H1 (cell line): ENCODE measurements around the gene PKN1. TPM values are rescaled to one million over a fixed set of nuclear protein-coding genes. Genes with fewer than 3 reads are reported as not detected.

ENCODE experiments used
- CTCF ChIA-PET: fragments of 300-600 bp; sonication (Branson Sonifier 250); formaldehyde crosslinking; loops from one replicate; lab custom pipeline; 2021; ENCODE audit not compliant: partially characterized antibody; lab: Charles Lee
- POLR2A ChIA-PET: fragments of 300-600 bp; sonication (Branson Sonifier 250); formaldehyde crosslinking; loops from one replicate; lab custom pipeline; 2021; ENCODE audit warnings: inconsistent platforms; ENCODE audit not compliant: partially characterized antibody; lab: Charles Lee
- DNase-seq, 2 experiments: peaks; one replicate each; pipeline versions ENCODE4 v3.0.0 to v3.0.0-alpha.2; 2010 to 2022; ENCODE audit warnings: low spot score in 2 of 2, low read depth in 1 of 2, mixed read lengths in 1 of 2
- FAIRE-seq: peaks from 2 replicates; lab custom pipeline; 2011; peaks lifted over from hg19 to GRCh38; lab: Jason Lieb, UNC
- H2AFZ ChIP-seq: 2 replicates; pipeline ENCODE4 v1.8.1; 2012; ENCODE audit warnings: low read length, inconsistent platforms
- H2AK5ac ChIP-seq: 2 replicates; pipeline ENCODE4 v1.6.1; 2013; ENCODE audit warnings: low read depth, low read length
- H2BK120ac ChIP-seq: replicated peaks from 2 replicates; pipeline ENCODE3; 2013; ENCODE audit warnings: low read depth, low read length, inconsistent platforms
- H2BK12ac ChIP-seq: 2 replicates; pipeline ENCODE4 v1.6.1; 2013; ENCODE audit warnings: low read depth, low read length
- H2BK15ac ChIP-seq: 2 replicates; pipeline ENCODE4 v1.6.1; 2013; ENCODE audit warnings: low read length
- H2BK20ac ChIP-seq: 2 replicates; pipeline ENCODE4 v1.6.1; 2013; ENCODE audit warnings: low read length
- H2BK5ac ChIP-seq: 2 replicates; pipeline ENCODE4 v1.6.1; 2013; ENCODE audit warnings: low read depth, low read length
- H3K14ac ChIP-seq: 2 replicates; pipeline ENCODE4 v1.6.1; 2013; ENCODE audit warnings: inconsistent platforms; ENCODE audit not compliant: insufficient read length
- H3K18ac ChIP-seq: 2 replicates; pipeline ENCODE4 v1.6.1; 2013; ENCODE audit warnings: low read length; ENCODE audit errors: extremely low read depth
- H3K23ac ChIP-seq: 2 replicates; pipeline ENCODE4 v1.6.1; 2013; ENCODE audit warnings: inconsistent platforms; ENCODE audit not compliant: insufficient read length
- H3K23me2 ChIP-seq: 2 replicates; pipeline ENCODE4 v1.6.1; 2013; ENCODE audit warnings: low read depth, low read length
- H3K27ac ChIP-seq: 2 replicates; pipeline ENCODE4 v1.6.1; 2011; ENCODE audit warnings: low read depth, low read length, inconsistent platforms
- H3K27me3 ChIP-seq, 4 experiments: replicated peaks in 1 of 4; 1 replicate in 1 of 4; 2 replicates in 3 of 4; pipeline versions ENCODE4 v1.6.1 to v1.8.1; 2011 to 2013; ENCODE audit warnings: low read length in 3 of 4, mild to moderate bottlenecking in 3 of 4, inconsistent platforms in 2 of 4, mixed read lengths in 2 of 4, moderate library complexity in 1 of 4; ENCODE audit not compliant: control insufficient read depth in 3 of 4, insufficient read depth in 3 of 4; ENCODE audit errors: extremely low read depth in 1 of 4
- H3K36me3 ChIP-seq, 4 experiments: 2 replicates each; pipeline versions ENCODE4 v1.6.1 to v1.8.1; 2011 to 2013; ENCODE audit warnings: mild to moderate bottlenecking in 4 of 4, low read length in 3 of 4, moderate library complexity in 2 of 4, control low read depth in 1 of 4, inconsistent platforms in 1 of 4; ENCODE audit not compliant: insufficient read depth in 4 of 4, control insufficient read depth in 2 of 4
- H3K4ac ChIP-seq: replicated peaks from 2 replicates; pipeline ENCODE3; 2013; ENCODE audit warnings: low read length, low read depth, mixed read lengths, inconsistent platforms; ENCODE audit not compliant: insufficient read length
- H3K4me1 ChIP-seq, 4 experiments: replicated peaks in 1 of 4; 1 replicate in 1 of 4; 2 replicates in 3 of 4; pipeline versions ENCODE4 v1.6.1 to v1.8.1; 2011 to 2013; ENCODE audit warnings: low read length in 3 of 4, inconsistent platforms in 2 of 4, mixed read lengths in 1 of 4; ENCODE audit not compliant: insufficient read depth in 4 of 4, control insufficient read depth in 3 of 4
- H3K4me2 ChIP-seq, 2 experiments: 2 replicates each; pipeline versions ENCODE4 v1.6.1 to v1.8.1; 2011 to 2013; ENCODE audit warnings: low read depth in 2 of 2, low read length in 2 of 2, control low read depth in 1 of 2, inconsistent platforms in 1 of 2, mild to moderate bottlenecking in 1 of 2; ENCODE audit not compliant: insufficient read depth in 1 of 2
- H3K4me3 ChIP-seq, 4 experiments: fragments of 200-600, 300-600 bp in 1 of 4; sonication (generic), shearing (Covaris generic), sonication (Bioruptor Twin) in 1 of 4; 2 replicates each; pipeline versions ENCODE4 v1.5.1 to v1.8.1; 2011 to 2016; ENCODE audit warnings: low read length in 4 of 4, low read depth in 3 of 4, control low read depth in 2 of 4, inconsistent platforms in 2 of 4, mild to moderate bottlenecking in 2 of 4, mixed read lengths in 1 of 4, moderate library complexity in 1 of 4; ENCODE audit not compliant: insufficient read depth in 2 of 4; ENCODE audit errors: extremely low read depth in 1 of 4
- H3K56ac ChIP-seq: replicated peaks from 2 replicates; pipeline ENCODE3; 2013; ENCODE audit warnings: low read depth, mild to moderate bottlenecking, mixed read lengths, low read length, inconsistent platforms; ENCODE audit not compliant: insufficient read length
- H3K79me1 ChIP-seq: 2 replicates; pipeline ENCODE4 v1.6.1; 2013; ENCODE audit warnings: low read depth, low read length, control low read depth
- H3K79me2 ChIP-seq, 2 experiments: 2 replicates each; pipeline versions ENCODE4 v1.6.1 to v1.8.1; 2012 to 2013; ENCODE audit warnings: low read length in 2 of 2, mild to moderate bottlenecking in 2 of 2, inconsistent platforms in 1 of 2; ENCODE audit not compliant: insufficient read depth in 2 of 2, control insufficient read depth in 1 of 2
- H3K9ac ChIP-seq, 4 experiments: replicated peaks in 1 of 4; 1 replicate in 1 of 4; 2 replicates in 3 of 4; pipeline versions ENCODE4 v1.6.1 to v1.8.1; 2011 to 2013; ENCODE audit warnings: low read depth in 3 of 4, low read length in 3 of 4, control low read depth in 2 of 4, mild to moderate bottlenecking in 2 of 4, moderate library complexity in 2 of 4, inconsistent platforms in 1 of 4; ENCODE audit errors: extremely low read depth in 1 of 4
- H3K9me3 ChIP-seq, 2 experiments: 2 replicates each; pipeline versions ENCODE4 v1.6.1 to v1.8.1; 2012 to 2013; ENCODE audit warnings: mild to moderate bottlenecking in 2 of 2, moderate library complexity in 2 of 2, control low read depth in 1 of 2, inconsistent platforms in 1 of 2, low read depth in 1 of 2, low read length in 1 of 2, mixed read lengths in 1 of 2; ENCODE audit not compliant: insufficient read depth in 2 of 2
- H4K20me1 ChIP-seq, 2 experiments: replicated peaks in 1 of 2; 2 replicates each; pipeline versions ENCODE3 to v1.8.1; 2011 to 2013; ENCODE audit warnings: inconsistent platforms in 2 of 2, low read length in 2 of 2, mild to moderate bottlenecking in 1 of 2; ENCODE audit not compliant: insufficient read depth in 2 of 2, control insufficient read depth in 1 of 2
- H4K5ac ChIP-seq: 2 replicates; pipeline ENCODE4 v1.6.1; 2013; ENCODE audit warnings: low read length, low read depth, mixed read lengths, inconsistent platforms; ENCODE audit not compliant: insufficient read length
- H4K8ac ChIP-seq: 2 replicates; pipeline ENCODE4 v1.8.0; 2013; ENCODE audit warnings: mild to moderate bottlenecking, moderate library complexity, low read length, inconsistent platforms; ENCODE audit not compliant: insufficient read depth; ENCODE audit errors: extremely low read depth
- H4K91ac ChIP-seq: replicated peaks from 2 replicates; pipeline ENCODE3; 2013; ENCODE audit warnings: low read length, mixed read lengths, inconsistent platforms; ENCODE audit not compliant: insufficient read length
- BACH1 ChIP-seq: IDR thresholded peaks from 2 replicates; pipeline ENCODE4 v1.6.1; 2012; ENCODE audit warnings: low read length, improper control_type of control experiment
- BCL11A ChIP-seq, 2 experiments: IDR thresholded peaks; one replicate each; pipeline ENCODE4 v1.6.1; 2011; ENCODE audit warnings: low read depth in 2 of 2, low read length in 2 of 2, mild to moderate bottlenecking in 2 of 2
- BRCA1 ChIP-seq: IDR thresholded peaks from 2 replicates; pipeline ENCODE4 v1.6.1; 2012; ENCODE audit warnings: low read depth, low read length, improper control_type of control experiment
- CBX5 ChIP-seq: fragments of 300-800, 300-1000 bp; sonication (generic); IDR thresholded peaks from 2 replicates; pipeline ENCODE4 v1.7.1; 2016; ENCODE audit warnings: antibody characterized with exemption, low read length, low read depth
- CTBP2 ChIP-seq: IDR thresholded peaks from 2 replicates; pipeline ENCODE4 v1.7.0; 2011; ENCODE audit warnings: borderline replicate concordance, mild to moderate bottlenecking, moderate library complexity, mixed read lengths, low read length; ENCODE audit not compliant: insufficient read depth, insufficient read length
- E2F6 ChIP-seq: IDR thresholded peaks from 2 replicates; pipeline ENCODE4 v1.6.1; 2012; ENCODE audit warnings: inconsistent platforms
- GTF2F1 ChIP-seq: IDR thresholded peaks from 2 replicates; pipeline ENCODE4 v1.6.1; 2012; ENCODE audit warnings: low read depth, low read length, improper control_type of control experiment, borderline replicate concordance
- HDAC2 ChIP-seq, 2 experiments: fragments of 300-600 bp in 1 of 2; sonication (generic) in 1 of 2; IDR thresholded peaks; 2 replicates each; pipeline ENCODE4 v1.6.1; 2011 to 2012; ENCODE audit warnings: low read depth in 2 of 2, low read length in 2 of 2, mild to moderate bottlenecking in 2 of 2, moderate library complexity in 2 of 2, borderline replicate concordance in 1 of 2, inconsistent platforms in 1 of 2
- HDAC6 ChIP-seq: IDR thresholded peaks from one replicate; pipeline ENCODE4 v1.7.1; 2012; ENCODE audit warnings: low read depth, mild to moderate bottlenecking, inconsistent platforms, low read length, moderate library complexity
- SP2 ChIP-seq: IDR thresholded peaks from 2 replicates; pipeline ENCODE4 v1.6.1; 2012; ENCODE audit warnings: mild to moderate bottlenecking, low read length, inconsistent platforms
- YY1 ChIP-seq: IDR thresholded peaks from 2 replicates; pipeline ENCODE4 v1.6.1; 2011; ENCODE audit warnings: low read depth, mild to moderate bottlenecking, low read length
- WGBS, 2 experiments: shearing (Covaris generic) in 1 of 2; methylation state at CpG; one replicate each; pipeline versions ENCODE4 v1.1.6 to v1.1.7; 2013 to 2015; ENCODE audit warnings: low lambda C conversion rate in 2 of 2, mixed read lengths in 2 of 2, inconsistent platforms in 1 of 2, low coverage in 1 of 2, missing lambda C conversion rate in 1 of 2; ENCODE audit not compliant: insufficient replicate concordance in 2 of 2, insufficient coverage in 1 of 2, insufficient read length in 1 of 2; ENCODE audit errors: extremely low coverage in 1 of 2, missing lambda C conversion rate in 1 of 2; 5-methylcytosine and 5-hydroxymethylcytosine counted together
- polyA plus RNA-seq, 7 experiments: library from polyadenylated mRNA; depleted of rRNA in 3 of 7; stranded (reverse) in 5 of 7; unstranded in 2 of 7; fragments of >200 nt in 5 of 7; fragments of 200-250 nt in 2 of 7; gene quantifications; 1 replicate in 5 of 7; 2 replicates in 1 of 7; 4 replicates in 1 of 7; pipeline versions ENCODE4 v1.2.1 to v1.2.3, GENCODE V29; 2011 to 2013; ENCODE audit warnings: missing spikeins in 2 of 7, mixed read lengths in 2 of 7
- total RNA-seq: library from RNA; stranded (reverse); fragmentation: NEBNext Ultra II Directional; extraction: Animal tissue kit (Norgen Biotek cat#: 25700); gene quantifications from 2 replicates; pipeline ENCODE4 v1.2.1, GENCODE V29; 2021

The PKN1 gene
- total and polyA plus RNA-seq, 2 of the 8 experiments (the other 6 are each of a cell fraction or from before 2014, with no cell fraction given), result 65.2 to 162 TPM

GRCh38 chr19:14476327-14476672, 43.2 kb downstream of the PKN1 start:
- FAIRE-seq, result no peak
- Histone ChIP-seq H3K14ac (no peak overlapping the region), H3K4me2 (no peak overlapping the region)

More at GRCh38 chr19:14476327-14476672, 43.2 kb downstream of the PKN1 start:
- Histone ChIP-seq H3K18ac (no peak overlapping the region), H2BK12ac (0 out of 2 replicates have a peak overlapping the region, but pooled peaks have one; percentile 0), H3K9me3 (no peaks in the 10 kb centered on the region), H3K4me3 (no peak overlapping the region), H3K79me1 (no peaks in the 10 kb centered on the region), H3K23ac (no peak overlapping the region), H2BK15ac (no peak overlapping the region), H2AK5ac (no peak overlapping the region; the same call in 1 of the 2 replicates), H3K4ac (no peak overlapping the region), H3K56ac (no peak overlapping the region), H2AFZ (no peak overlapping the region), H3K27me3 (no peaks in the 10 kb centered on the region), H2BK5ac (no peak overlapping the region), H4K91ac (no peak overlapping the region), H3K36me3 (peaks cover 4 to 12% (median 10%) of the 10 kb centered on the region in 4 experiments; a peak in 6 of 8 replicates), H2BK20ac (no peak overlapping the region), H3K79me2 (no peaks in the 10 kb centered on the region), H4K5ac (no peak overlapping the region), H3K4me1 (peaks cover 0 to 33% (median 18%) of the 10 kb centered on the region in 4 experiments; a peak in 6 of 7 replicates), H3K9ac (no peak overlapping the region), H4K8ac (no peak overlapping the region; the same call in 1 of the 2 replicates), H3K27ac (no peak overlapping the region), H2BK120ac (no peak overlapping the region), H4K20me1 (peaks cover 0 to 6% of the 10 kb centered on the region in 2 experiments), H3K23me2 (peaks cover 4% of the 10 kb centered on the region)
- no peak for TF ChIP-seq HDAC6
- no peak for TF ChIP-seq BRCA1
- no peak for TF ChIP-seq CTBP2
- no peak for TF ChIP-seq GTF2F1
- TF ChIP-seq YY1, result no peak
- TF ChIP-seq HDAC2 (IDR thresholded peaks at IDR 0.05; ENCODE audit: borderline replicate concordance in 1 of 2, low read depth in 2 of 2, low read length in 2 of 2), result no peak
- TF ChIP-seq E2F6, result no peak
- no peak for TF ChIP-seq CBX5
- TF ChIP-seq BACH1, result no peak
- TF ChIP-seq SP2, result no peak
- TF ChIP-seq BCL11A (IDR thresholded peaks at IDR 0.05; ENCODE audit: low read depth in 2 of 2, low read length in 2 of 2), result no peak
- CTCF ChIA-PET, result interaction anchor here (0.7 to 2.1 kb wide), 3 partner anchors 10 to 44 kb away, joined by 3 to 6 read pairs (median 6); no protein-coding TSS in a partner anchor
- WGBS, 2 experiments, result 89% methylated on average over 7 of the region's 7 CpGs; no CpG with 5 or more reads in 1 of the 2 experiments
- DNase-seq, result no peak
- POLR2A ChIA-PET, result interaction anchor here (2.5 kb wide), 1 partner anchor 10 kb away, joined by 10 read pairs; no protein-coding TSS in a partner anchor
